HepG2 (cell line): ENCODE data around the gene CASS4. TPM values are rescaled to one million over a fixed set of nuclear protein-coding genes. Genes with fewer than 3 reads are reported as not detected.

Experiments used
- ATM ChIP-seq: fragments of 450-650 bp; IDR thresholded peaks from 2 replicates; pipeline ENCODE4 v1.7.1; 2017; ENCODE audit warnings: mild to moderate bottlenecking, borderline replicate concordance
- MEIS1 ChIP-seq: sonication (generic); formaldehyde crosslinking; IDR thresholded peaks from 2 replicates; pipeline ENCODE4 v1.9.0; 2021; ENCODE audit warnings: mild to moderate bottlenecking, missing genetic modification reagents, moderate library complexity, borderline replicate concordance
- MTA3 ChIP-seq: sonication (generic); formaldehyde crosslinking; IDR thresholded peaks from 2 replicates; pipeline ENCODE4 v1.4.0; 2020; ENCODE audit warnings: missing genetic modification reagents
- TAF1 ChIP-seq: sonication (generic); formaldehyde crosslinking; IDR thresholded peaks from 2 replicates; pipeline ENCODE4 v1.4.0; 2020; ENCODE audit warnings: missing genetic modification reagents
- ZBTB26 ChIP-seq: IDR thresholded peaks from 2 replicates; pipeline ENCODE4 v1.6.1; 2016; ENCODE audit warnings: missing compliant biosample characterization, missing genetic modification reagents, borderline replicate concordance
- ZBTB4 ChIP-seq: sonication (generic); formaldehyde crosslinking; IDR thresholded peaks from 2 replicates; pipeline ENCODE4 v1.4.0; 2020; ENCODE audit warnings: missing genetic modification reagents, mild to moderate bottlenecking, borderline replicate concordance
- ZC3H13 ChIP-seq: sonication (generic); formaldehyde crosslinking; IDR thresholded peaks from 2 replicates; pipeline ENCODE4 v1.8.1; 2023; ENCODE audit warnings: mild to moderate bottlenecking, missing genetic modification reagents, moderate library complexity
- ZNF280B ChIP-seq: sonication (generic); formaldehyde crosslinking; IDR thresholded peaks from 2 replicates; pipeline ENCODE4 v1.5.0; 2020; ENCODE audit warnings: missing genetic modification reagents, mild to moderate bottlenecking, borderline replicate concordance
- ZNF646 ChIP-seq: sonication (generic); formaldehyde crosslinking; IDR thresholded peaks from 2 replicates; pipeline ENCODE4 v1.9.0; 2021; ENCODE audit warnings: mild to moderate bottlenecking, missing genetic modification reagents
- ZNF747 ChIP-seq: sonication (generic); formaldehyde crosslinking; IDR thresholded peaks from 2 replicates; pipeline ENCODE4 v1.8.1; 2023; ENCODE audit warnings: missing genetic modification reagents, mild to moderate bottlenecking, borderline replicate concordance
- polyA plus RNA-seq, 8 experiments: library from polyadenylated mRNA; depleted of rRNA in 3 of 8; stranded (reverse) in 7 of 8; unstranded in 1 of 8; fragments of >200 nt; fragmentation: Illumina TruSeq in 4 of 8; extraction: Trizol in 4 of 8; gene quantifications; 2 replicates each; pipeline versions ENCODE4 v1.2.1 to v1.2.3, GENCODE V29; 2011 to 2016; ENCODE audit warnings: low read depth in 4 of 8, missing spikeins in 1 of 8, mixed read lengths in 1 of 8; ENCODE audit not compliant: insufficient read depth in 1 of 8
- total RNA-seq, 5 experiments: library from RNA; depleted of rRNA; stranded (reverse); fragments of >200 nt; fragmentation: Illumina TruSeq; extraction: Trizol; gene quantifications; 2 replicates each; pipeline ENCODE4 v1.2.3, GENCODE V29; 2016; ENCODE audit warnings: low read depth in 1 of 5
- TF ChIP-seq, protein P1 (sequence below): sonication (generic); formaldehyde crosslinking; IDR thresholded peaks from 2 replicates; pipeline ENCODE4 v1.4.0; 2020; ENCODE audit warnings: missing genetic modification reagents

Gene CASS4
- total and polyA plus RNA-seq, 2 of the 13 experiments (the other 11 are each of a cell fraction or from before 2014, with no cell fraction given): 0.17 to 0.49 TPM

DNA sequence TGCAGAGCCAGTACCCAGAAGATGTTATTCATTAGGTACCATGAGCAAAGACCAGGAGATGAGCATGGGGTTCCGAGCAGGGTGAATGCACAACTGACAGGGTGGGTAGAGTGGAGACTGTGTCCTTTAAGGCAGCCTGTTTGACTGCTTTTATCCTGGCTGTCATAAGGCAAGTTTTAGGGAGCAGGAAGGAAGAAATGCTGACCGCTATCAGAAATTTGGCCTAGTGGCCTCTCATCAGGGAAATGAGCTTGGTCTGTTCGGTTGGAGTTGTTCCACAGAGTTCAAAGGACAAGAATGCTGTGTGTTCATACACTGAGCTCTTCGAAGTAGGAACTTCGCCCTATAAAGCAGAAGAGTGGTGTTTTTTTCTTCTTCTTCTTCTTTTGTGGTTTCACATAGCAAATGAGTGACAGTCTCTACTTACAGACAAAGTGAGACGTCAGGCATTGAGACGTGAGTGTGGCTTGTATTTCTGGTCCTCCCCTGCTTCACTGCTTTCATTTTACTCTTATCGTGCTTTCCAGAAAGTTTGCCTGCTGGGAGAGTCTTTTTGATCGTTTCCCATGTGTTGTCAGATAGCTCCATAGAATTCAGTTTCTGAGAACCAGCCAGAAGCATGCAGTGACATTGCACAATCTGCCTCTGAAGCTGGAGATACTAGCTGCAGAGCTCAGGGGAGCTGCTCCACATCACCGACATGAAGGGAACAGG lies at the start of gene CASS4 (continued):
- TF ChIP-seq ZBTB4 (CRISPR knock-in tag) (no peak), ZNF747 (CRISPR knock-in tag) (no peak), MTA3 (CRISPR knock-in tag) (no peak), TAF1 (CRISPR knock-in tag) (no peak), ZNF280B (CRISPR knock-in tag) (no peak), MEIS1 (peak; percentile 80; the same call in 1 of the 2 replicates), ZBTB26 (CRISPR knock-in tag) (no peak), ZC3H13 (CRISPR knock-in tag) (peak; percentile 58; the same call in 1 of the 2 replicates), ATM (no peak), ZNF646 (CRISPR knock-in tag) (no peak)
- TF ChIP-seq, protein P1, sequence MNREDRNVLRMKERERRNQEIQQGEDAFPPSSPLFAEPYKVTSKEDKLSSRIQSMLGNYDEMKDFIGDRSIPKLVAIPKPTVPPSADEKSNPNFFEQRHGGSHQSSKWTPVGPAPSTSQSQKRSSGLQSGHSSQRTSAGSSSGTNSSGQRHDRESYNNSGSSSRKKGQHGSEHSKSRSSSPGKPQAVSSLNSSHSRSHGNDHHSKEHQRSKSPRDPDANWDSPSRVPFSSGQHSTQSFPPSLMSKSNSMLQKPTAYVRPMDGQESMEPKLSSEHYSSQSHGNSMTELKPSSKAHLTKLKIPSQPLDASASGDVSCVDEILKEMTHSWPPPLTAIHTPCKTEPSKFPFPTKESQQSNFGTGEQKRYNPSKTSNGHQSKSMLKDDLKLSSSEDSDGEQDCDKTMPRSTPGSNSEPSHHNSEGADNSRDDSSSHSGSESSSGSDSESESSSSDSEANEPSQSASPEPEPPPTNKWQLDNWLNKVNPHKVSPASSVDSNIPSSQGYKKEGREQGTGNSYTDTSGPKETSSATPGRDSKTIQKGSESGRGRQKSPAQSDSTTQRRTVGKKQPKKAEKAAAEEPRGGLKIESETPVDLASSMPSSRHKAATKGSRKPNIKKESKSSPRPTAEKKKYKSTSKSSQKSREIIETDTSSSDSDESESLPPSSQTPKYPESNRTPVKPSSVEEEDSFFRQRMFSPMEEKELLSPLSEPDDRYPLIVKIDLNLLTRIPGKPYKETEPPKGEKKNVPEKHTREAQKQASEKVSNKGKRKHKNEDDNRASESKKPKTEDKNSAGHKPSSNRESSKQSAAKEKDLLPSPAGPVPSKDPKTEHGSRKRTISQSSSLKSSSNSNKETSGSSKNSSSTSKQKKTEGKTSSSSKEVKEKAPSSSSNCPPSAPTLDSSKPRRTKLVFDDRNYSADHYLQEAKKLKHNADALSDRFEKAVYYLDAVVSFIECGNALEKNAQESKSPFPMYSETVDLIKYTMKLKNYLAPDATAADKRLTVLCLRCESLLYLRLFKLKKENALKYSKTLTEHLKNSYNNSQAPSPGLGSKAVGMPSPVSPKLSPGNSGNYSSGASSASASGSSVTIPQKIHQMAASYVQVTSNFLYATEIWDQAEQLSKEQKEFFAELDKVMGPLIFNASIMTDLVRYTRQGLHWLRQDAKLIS: no peak
